ENCODE measurements around the gene RNF38. TPM values are rescaled to one million over a fixed set of nuclear protein-coding genes. Genes with fewer than 3 reads are reported as not detected.

The RNF38 gene
- total RNA-seq, 3 donors from 2014 or later: 30.8 to 45.8 (median 36.0) TPM

DNA sequence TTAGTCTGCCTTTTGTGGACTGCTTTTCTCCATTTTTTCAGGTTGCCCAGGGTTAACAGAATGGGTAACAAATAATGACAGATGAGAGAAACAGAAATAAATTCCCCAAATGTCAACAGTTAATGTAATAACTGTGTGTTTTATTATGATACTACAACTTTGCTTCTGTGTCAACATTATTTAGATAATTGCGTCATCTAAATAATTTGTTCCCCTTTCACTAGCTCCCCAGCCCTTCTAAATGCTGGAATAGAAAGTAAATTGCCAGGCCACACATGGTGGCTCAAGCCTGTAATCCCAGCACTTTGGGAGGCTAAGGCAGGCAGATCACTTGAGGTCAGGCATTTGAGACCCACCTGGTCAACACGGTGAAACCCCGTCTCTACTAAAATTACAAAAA, 53.5 kb downstream of the RNF38 start:
- Histone ChIP-seq H3K9me3 (no peaks in the 10 kb centered on the region), H3K4me3 (no peak overlapping the region), H3K27me3 (no peaks in the 10 kb centered on the region), H3K27ac (no peak overlapping the region), H3K36me3 (peaks cover 7% of the 10 kb centered on the region), H3K4me1 (no peaks in the 10 kb centered on the region)
- TF ChIP-seq POLR2AphosphoS5 (IDR thresholded peaks at IDR 0.05) (no peak), POLR2A (IDR thresholded peaks at IDR 0.05) (no peak)
- TF ChIP-seq, protein P1, sequence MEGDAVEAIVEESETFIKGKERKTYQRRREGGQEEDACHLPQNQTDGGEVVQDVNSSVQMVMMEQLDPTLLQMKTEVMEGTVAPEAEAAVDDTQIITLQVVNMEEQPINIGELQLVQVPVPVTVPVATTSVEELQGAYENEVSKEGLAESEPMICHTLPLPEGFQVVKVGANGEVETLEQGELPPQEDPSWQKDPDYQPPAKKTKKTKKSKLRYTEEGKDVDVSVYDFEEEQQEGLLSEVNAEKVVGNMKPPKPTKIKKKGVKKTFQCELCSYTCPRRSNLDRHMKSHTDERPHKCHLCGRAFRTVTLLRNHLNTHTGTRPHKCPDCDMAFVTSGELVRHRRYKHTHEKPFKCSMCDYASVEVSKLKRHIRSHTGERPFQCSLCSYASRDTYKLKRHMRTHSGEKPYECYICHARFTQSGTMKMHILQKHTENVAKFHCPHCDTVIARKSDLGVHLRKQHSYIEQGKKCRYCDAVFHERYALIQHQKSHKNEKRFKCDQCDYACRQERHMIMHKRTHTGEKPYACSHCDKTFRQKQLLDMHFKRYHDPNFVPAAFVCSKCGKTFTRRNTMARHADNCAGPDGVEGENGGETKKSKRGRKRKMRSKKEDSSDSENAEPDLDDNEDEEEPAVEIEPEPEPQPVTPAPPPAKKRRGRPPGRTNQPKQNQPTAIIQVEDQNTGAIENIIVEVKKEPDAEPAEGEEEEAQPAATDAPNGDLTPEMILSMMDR (IDR thresholded peaks at IDR 0.05): no peak
- no peak for DNase-seq (ENCODE audit: low spot score in 2 of 2)
- intact Hi-C loops (cut with DNase I; ENCODE audit: low total_unique reads): no loop called here

DNA sequence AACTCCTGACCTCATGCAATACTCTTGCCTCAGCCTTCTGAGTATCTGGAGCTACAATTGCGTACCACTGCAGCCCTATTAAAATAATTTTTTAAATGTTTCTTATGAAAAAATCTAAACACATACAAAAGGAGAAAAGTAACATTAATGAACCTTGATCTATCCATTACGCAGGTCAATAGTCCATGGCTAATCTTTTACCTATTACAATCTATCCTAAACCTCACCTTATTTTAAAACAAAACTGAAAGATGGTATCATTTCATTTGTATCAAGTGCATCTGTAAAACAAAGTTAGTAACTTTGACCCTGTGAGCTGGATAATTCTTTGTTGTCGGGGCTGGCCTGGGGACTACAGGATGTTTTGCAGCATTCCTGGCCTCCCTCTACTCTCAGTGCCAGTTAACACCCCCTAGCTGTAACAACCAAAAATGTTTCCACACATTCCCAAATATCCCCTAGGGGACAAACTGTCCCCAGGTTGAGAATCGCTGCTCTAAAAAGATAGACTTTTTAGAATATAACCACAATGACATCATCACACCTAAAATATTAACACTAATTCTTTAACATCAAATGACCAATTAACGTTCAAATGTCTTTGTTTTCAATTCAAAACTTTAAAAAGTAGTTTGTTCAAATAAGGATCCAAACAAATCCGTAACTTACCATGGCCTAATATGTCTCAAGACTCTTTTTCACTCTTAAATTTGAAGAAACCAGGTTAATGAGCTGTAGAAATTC, 54.8 kb downstream of the RNF38 start:
- no peak overlapping the region for H3K4me3 ChIP-seq
- no peak overlapping the region for H3K27ac ChIP-seq
- DNase-seq (ENCODE audit: low spot score in 2 of 2): no peak
- intact Hi-C loops (cut with DNase I; ENCODE audit: low total_unique reads): no loop called here
- H3K9me3 ChIP-seq: no peaks in the 10 kb centered on the region
- H3K27me3 ChIP-seq: no peaks in the 10 kb centered on the region
- no peaks in the 10 kb centered on the region for H3K4me1 ChIP-seq
- TF ChIP-seq POLR2A (IDR thresholded peaks at IDR 0.05): no peak
- no peak for TF ChIP-seq POLR2AphosphoS5 (IDR thresholded peaks at IDR 0.05)
- TF ChIP-seq, protein P1 (IDR thresholded peaks at IDR 0.05): no peak
- H3K36me3 ChIP-seq: peaks cover 7% of the 10 kb centered on the region

DNA sequence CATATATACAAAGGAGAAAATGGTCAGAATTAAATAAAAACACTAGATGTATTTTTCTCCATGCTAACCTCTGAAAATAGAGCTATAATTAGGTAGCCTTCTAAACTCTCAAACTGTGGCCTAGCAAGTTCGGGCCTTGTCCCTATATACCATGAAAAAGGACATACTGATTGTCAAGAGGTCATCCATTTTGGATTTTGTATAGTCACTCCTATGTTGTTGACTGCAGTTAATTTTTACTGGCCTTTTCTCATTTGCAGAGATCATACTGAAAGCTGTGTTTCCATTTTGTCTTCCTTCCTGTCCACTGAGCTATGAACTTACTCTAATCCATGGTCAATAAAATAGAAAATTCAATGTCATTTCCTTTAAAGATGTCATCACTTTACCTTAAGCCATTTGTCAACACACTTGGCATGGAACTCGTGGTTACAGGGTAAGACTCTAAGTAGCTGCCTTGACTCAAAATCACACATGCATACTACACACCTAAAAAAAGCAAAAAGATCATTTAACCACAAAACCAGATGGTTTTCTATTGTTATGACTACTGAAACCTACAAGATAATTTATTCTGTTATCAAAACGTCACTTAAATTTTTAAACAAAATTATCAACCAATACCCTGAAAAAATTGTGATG, 58.0 kb downstream of the RNF38 start:
- no peak for DNase-seq (ENCODE audit: low spot score in 2 of 2)
- Histone ChIP-seq H3K27ac (no peak overlapping the region), H3K27me3 (no peaks in the 10 kb centered on the region), H3K4me1 (no peaks in the 10 kb centered on the region), H3K9me3 (no peaks in the 10 kb centered on the region), H3K36me3 (no peaks in the 10 kb centered on the region), H3K4me3 (no peak overlapping the region)
- intact Hi-C loops (cut with DNase I; ENCODE audit: low total_unique reads): no loop called here
- TF ChIP-seq POLR2AphosphoS5 (IDR thresholded peaks at IDR 0.05) (no peak), POLR2A (IDR thresholded peaks at IDR 0.05) (no peak)
- TF ChIP-seq, protein P1 (IDR thresholded peaks at IDR 0.05): no peak

DNA sequence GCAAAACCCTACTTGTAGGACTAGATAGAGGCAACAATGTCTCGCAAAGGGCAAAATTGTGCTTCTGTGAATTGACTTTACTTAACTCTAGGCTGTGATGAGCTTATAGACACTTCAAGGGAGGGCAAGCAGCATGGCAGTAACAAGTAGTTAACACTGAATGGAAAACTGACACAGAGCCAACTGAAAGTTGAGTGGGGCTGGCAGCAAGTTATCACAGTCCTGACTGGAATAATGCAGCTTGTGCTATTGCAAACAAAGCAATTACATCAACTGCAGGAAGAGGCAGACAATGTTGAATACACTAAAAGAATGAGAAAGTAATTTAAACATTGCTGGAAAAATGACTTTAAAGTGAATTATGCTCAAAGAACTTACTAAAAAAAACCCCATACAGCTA, 62.2 kb downstream of the RNF38 start:
- Histone ChIP-seq H3K27ac (no peak overlapping the region), H3K36me3 (no peaks in the 10 kb centered on the region), H3K4me3 (no peak overlapping the region), H3K9me3 (no peaks in the 10 kb centered on the region), H3K4me1 (no peaks in the 10 kb centered on the region), H3K27me3 (no peaks in the 10 kb centered on the region)
- TF ChIP-seq POLR2A (IDR thresholded peaks at IDR 0.05) (no peak), POLR2AphosphoS5 (IDR thresholded peaks at IDR 0.05) (no peak)
- TF ChIP-seq, protein P1 (IDR thresholded peaks at IDR 0.05): no peak
- no peak for DNase-seq (ENCODE audit: low spot score in 2 of 2)
- intact Hi-C loops (cut with DNase I; ENCODE audit: low total_unique reads): no loop called here

DNA sequence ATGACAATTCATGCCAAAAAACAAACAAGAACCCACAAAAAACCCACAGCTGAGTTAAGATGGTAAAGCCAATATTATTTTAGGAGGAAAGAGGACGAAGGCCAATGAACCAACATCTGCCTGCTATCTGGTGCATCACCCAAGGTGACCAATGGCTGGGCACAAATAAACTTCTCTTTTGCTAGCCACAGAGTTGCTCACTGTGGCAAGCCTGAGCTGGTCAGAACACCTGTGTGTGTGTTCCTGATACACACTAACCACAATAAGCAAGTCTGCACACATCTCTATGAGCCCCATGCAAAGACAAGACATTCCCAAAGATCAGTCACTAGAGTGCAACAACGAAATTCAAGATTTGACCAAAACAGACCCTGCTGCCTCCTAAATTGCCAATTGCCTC, 63.1 kb downstream of the RNF38 start:
- no peak overlapping the region for H3K4me3 ChIP-seq
- TF ChIP-seq POLR2A (IDR thresholded peaks at IDR 0.05): no peak
- TF ChIP-seq, protein P1 (IDR thresholded peaks at IDR 0.05): no peak
- TF ChIP-seq POLR2AphosphoS5 (IDR thresholded peaks at IDR 0.05): no peak
- H3K9me3 ChIP-seq: no peaks in the 10 kb centered on the region
- H3K27ac ChIP-seq: no peak overlapping the region
- no peak for DNase-seq (ENCODE audit: low spot score in 2 of 2)
- intact Hi-C loops (cut with DNase I; ENCODE audit: low total_unique reads): no loop called here
- no peaks in the 10 kb centered on the region for H3K27me3 ChIP-seq
- H3K4me1 ChIP-seq: no peaks in the 10 kb centered on the region
- no peaks in the 10 kb centered on the region for H3K36me3 ChIP-seq
